SK-N-SH treated with all-trans-retinoic acid at 6 μM for 48 hours (cell line): ENCODE data around the gene VDAC1.

ENCODE experiments used
- ATAC-seq: fragments of 200-7000 bp; cut with Tn5 transposase; 3 replicates; pipeline ENCODE4 v1.9.1; 2020; ENCODE audit warnings: mild to moderate bottlenecking, moderate library complexity
- ARNTL ChIP-seq: fragments of 450-650 bp; formaldehyde crosslinking; IDR thresholded peaks from 2 replicates; pipeline ENCODE4 v1.5.0; 2020; ENCODE audit warnings: low read depth, mild to moderate bottlenecking, moderate library complexity, borderline replicate concordance
- BACH2 ChIP-seq: fragments of 250-450 bp; sonication (Bioruptor Pico); IDR thresholded peaks from 2 replicates; pipeline ENCODE4 v1.9.0; 2021; ENCODE audit warnings: mild to moderate bottlenecking, borderline replicate concordance
- CREB5 ChIP-seq: fragments of 250-450 bp; sonication (Bioruptor Pico); IDR thresholded peaks from 2 replicates; pipeline ENCODE4 v1.5.1; 2020; ENCODE audit warnings: low read depth, mild to moderate bottlenecking, moderate library complexity
- CSDC2 ChIP-seq: fragments of 250-450 bp; sonication (Bioruptor Pico); IDR thresholded peaks from 2 replicates; pipeline ENCODE4 v1.5.0; 2020; ENCODE audit warnings: mild to moderate bottlenecking, moderate library complexity
- CSRNP3 ChIP-seq: fragments of 250-450 bp; sonication (Bioruptor Pico); IDR thresholded peaks from 2 replicates; pipeline ENCODE4 v1.5.1; 2021; ENCODE audit warnings: mild to moderate bottlenecking, moderate library complexity
- ESRRG ChIP-seq: fragments of 250-450 bp; sonication (Bioruptor Pico); IDR thresholded peaks from 2 replicates; pipeline ENCODE4 v1.6.1; 2021; ENCODE audit warnings: mild to moderate bottlenecking
- GLIS3 ChIP-seq: fragments of 250-450 bp; sonication (Bioruptor Pico); IDR thresholded peaks from 2 replicates; pipeline ENCODE4 v1.5.0; 2020; ENCODE audit warnings: mild to moderate bottlenecking, moderate library complexity
- ISL1 ChIP-seq: fragments of 250-450 bp; sonication (Bioruptor Pico); IDR thresholded peaks from 2 replicates; pipeline ENCODE4 v2.1.2; 2022; ENCODE audit warnings: mild to moderate bottlenecking, moderate library complexity
- OSR1 ChIP-seq: fragments of 250-450 bp; sonication (Bioruptor Pico); IDR thresholded peaks from 2 replicates; pipeline ENCODE4 v1.8.0; 2022; ENCODE audit warnings: moderate library complexity, mild to moderate bottlenecking, inconsistent platforms
- PATZ1 ChIP-seq: fragments of 250-450 bp; sonication (Bioruptor Pico); IDR thresholded peaks from 2 replicates; pipeline ENCODE4 v1.8.0; 2020; ENCODE audit warnings: mild to moderate bottlenecking, moderate library complexity, borderline replicate concordance
- POU6F1 ChIP-seq: fragments of 250-450 bp; sonication (Bioruptor Pico); IDR thresholded peaks from 2 replicates; pipeline ENCODE4 v1.8.0; 2021; ENCODE audit warnings: low read depth, mild to moderate bottlenecking, moderate library complexity, borderline replicate concordance
- PPARA ChIP-seq: fragments of 250-450 bp; sonication (Bioruptor Pico); IDR thresholded peaks from 2 replicates; pipeline ENCODE4 v1.5.0; 2020; ENCODE audit warnings: mild to moderate bottlenecking, borderline replicate concordance
- RARB ChIP-seq: fragments of 250-450 bp; sonication (Bioruptor Pico); IDR thresholded peaks from 2 replicates; pipeline ENCODE4 v1.8.0; 2021; ENCODE audit warnings: mild to moderate bottlenecking, moderate library complexity
- SNAI2 ChIP-seq: fragments of 250-450 bp; sonication (Bioruptor Pico); IDR thresholded peaks from 2 replicates; pipeline ENCODE4 v1.5.0; 2020; ENCODE audit warnings: mild to moderate bottlenecking, moderate library complexity
- TCF4 ChIP-seq: fragments of 250-450 bp; sonication (Bioruptor Pico); IDR thresholded peaks from 2 replicates; pipeline ENCODE4 v1.8.0; 2021; ENCODE audit warnings: mild to moderate bottlenecking, moderate library complexity, borderline replicate concordance
- TOX ChIP-seq: fragments of 250-450 bp; sonication (Bioruptor Pico); IDR thresholded peaks from 2 replicates; pipeline ENCODE4 v1.8.0; 2021; ENCODE audit warnings: mild to moderate bottlenecking, moderate library complexity, borderline replicate concordance
- TSHZ2 ChIP-seq: fragments of 250-450 bp; sonication (Bioruptor Pico); IDR thresholded peaks from 2 replicates; pipeline ENCODE4 v1.5.0; 2020; ENCODE audit warnings: mild to moderate bottlenecking, moderate library complexity
- ZC3H10 ChIP-seq: fragments of 250-450 bp; sonication (Bioruptor Pico); IDR thresholded peaks from 2 replicates; pipeline ENCODE4 v1.5.1; 2021; ENCODE audit warnings: mild to moderate bottlenecking, moderate library complexity
- ZFP30 ChIP-seq: fragments of 450-650 bp; formaldehyde crosslinking; IDR thresholded peaks from 2 replicates; pipeline ENCODE4 v1.5.0; 2022; ENCODE audit warnings: mild to moderate bottlenecking, moderate library complexity
- ZNF565 ChIP-seq: fragments of 450-650 bp; formaldehyde crosslinking; conservative IDR thresholded peaks from 2 replicates; pipeline ENCODE4 v1.5.0; 2020; ENCODE audit warnings: low read depth, mild to moderate bottlenecking, moderate library complexity
- ZNF70 ChIP-seq: fragments of 450-650 bp; formaldehyde crosslinking; IDR thresholded peaks from 2 replicates; pipeline ENCODE4 v1.5.0; 2020; ENCODE audit warnings: mild to moderate bottlenecking, moderate library complexity

The VDAC1 gene

GRCh38 chr5:133925866-133926488 lies 78.8 kb downstream of the VDAC1 start (continued):
- no peak for TF ChIP-seq PATZ1 (CRISPR knock-in tag)

- no peak for ATAC-seq
- no peak for TF ChIP-seq SNAI2 (CRISPR knock-in tag)
- TF ChIP-seq ESRRG (CRISPR knock-in tag) = no peak
- TF ChIP-seq GLIS3 (CRISPR knock-in tag) = no peak
- TF ChIP-seq TSHZ2 = no peak
- no peak for TF ChIP-seq CSDC2 (CRISPR knock-in tag)
- TF ChIP-seq TOX (CRISPR knock-in tag) = no peak
- TF ChIP-seq ZC3H10 (CRISPR knock-in tag) = no peak
- no peak for TF ChIP-seq RARB (CRISPR knock-in tag)
- no peak for TF ChIP-seq ARNTL (CRISPR knock-in tag)
- no peak for TF ChIP-seq ISL1 (CRISPR knock-in tag)
- no peak for TF ChIP-seq OSR1
- TF ChIP-seq ZNF565 (CRISPR knock-in tag) = no peak
Measured at GRCh38 chr5:133925269-133925668, 79.5 kb downstream of the VDAC1 start.

GRCh38 chr5:133924221-133924920 lies 80.4 kb downstream of the VDAC1 start:
- TF ChIP-seq CSDC2 (CRISPR knock-in tag) (no peak), BACH2 (CRISPR knock-in tag) (no peak), PATZ1 (CRISPR knock-in tag) (no peak), ISL1 (CRISPR knock-in tag) (no peak), ESRRG (CRISPR knock-in tag) (no peak), PPARA (CRISPR knock-in tag) (no peak), CSRNP3 (CRISPR knock-in tag) (no peak), ZNF70 (CRISPR knock-in tag) (no peak), CREB5 (no peak)
- no peak; the same call in 1 of the 3 replicates for ATAC-seq

- no peak for ATAC-seq
- TF ChIP-seq BACH2 (CRISPR knock-in tag) = no peak
- TF ChIP-seq ZNF70 (CRISPR knock-in tag) = no peak
- no peak for TF ChIP-seq ZFP30
- no peak for TF ChIP-seq TOX (CRISPR knock-in tag)
- no peak for TF ChIP-seq ZC3H10 (CRISPR knock-in tag)
- TF ChIP-seq ESRRG (CRISPR knock-in tag) = no peak
- no peak for TF ChIP-seq CSRNP3 (CRISPR knock-in tag)
- no peak for TF ChIP-seq PPARA (CRISPR knock-in tag)
- TF ChIP-seq POU6F1 (CRISPR knock-in tag) = no peak
- no peak for TF ChIP-seq TCF4 (CRISPR knock-in tag)
- TF ChIP-seq ZNF565 (CRISPR knock-in tag) = no peak
Measured at GRCh38 chr5:133921979-133922378, 82.8 kb downstream of the VDAC1 start.
